Endothelial cell of umbilical vein (primary cell): ENCODE measurements around the gene LIME1. TPM values are rescaled to one million over a fixed set of nuclear protein-coding genes. Genes with fewer than 3 reads are reported as not detected.

Experiments
- BruUV-seq: library from RNA; stranded (reverse); fragments of 400-500 nt; replicated peaks from 2 replicates; lab custom pipeline; 2021; lab: Mats Ljungman, UMichigan
- CTCF ChIA-PET: fragments of 300-600, 350-600 bp; sonication (Branson Sonifier 250); formaldehyde crosslinking; loops from one replicate; lab custom pipeline; 2021; ENCODE audit warnings: antibody characterized with exemption, inconsistent platforms; lab: Charles Lee
- POLR2A ChIA-PET: fragments of 300-600, 350-600 bp; sonication (Branson Sonifier 250); formaldehyde crosslinking; loops from one replicate; lab custom pipeline; 2021; ENCODE audit warnings: antibody characterized with exemption, inconsistent platforms; lab: Charles Lee
- DNase-seq: peaks from one replicate; pipeline ENCODE4 v3.0.0-alpha.2; 2011; ENCODE audit warnings: low read depth, low spot score
- FAIRE-seq: peaks from 2 replicates; lab custom pipeline; 2011; peaks lifted over from hg19 to GRCh38; lab: Jason Lieb, UNC
- H2AFZ ChIP-seq: 2 replicates; pipeline ENCODE4 v1.6.0; 2012; ENCODE audit warnings: low read depth, low read length, control low read depth, inconsistent platforms
- H3K27ac ChIP-seq: 2 replicates; pipeline ENCODE4 v1.5.1; 2011; ENCODE audit warnings: low read depth, mild to moderate bottlenecking, control low read depth, low read length, moderate library complexity; ENCODE audit not compliant: insufficient read depth
- H3K27me3 ChIP-seq, 2 experiments: 2 replicates each; pipeline versions ENCODE4 v1.6.0 to v1.6.1; 2011; ENCODE audit warnings: low read length in 2 of 2, mixed read lengths in 1 of 2; ENCODE audit not compliant: control insufficient read depth in 2 of 2, insufficient read depth in 2 of 2
- H3K36me3 ChIP-seq, 2 experiments: 2 replicates in 1 of 2; 3 replicates in 1 of 2; pipeline ENCODE4 v1.5.1; 2011; ENCODE audit warnings: low read length in 2 of 2, mild to moderate bottlenecking in 1 of 2, moderate library complexity in 1 of 2; ENCODE audit not compliant: control insufficient read depth in 2 of 2, insufficient read depth in 2 of 2; ENCODE audit errors: extremely low read depth in 1 of 2
- H3K4me1 ChIP-seq: 3 replicates; pipeline ENCODE4 v1.5.1; 2011; ENCODE audit warnings: mild to moderate bottlenecking, low read length; ENCODE audit not compliant: control insufficient read depth, insufficient read depth; ENCODE audit errors: extremely low read depth
- H3K4me2 ChIP-seq: 2 replicates; pipeline ENCODE4 v1.6.1; 2011; ENCODE audit warnings: low read length, control low read depth, mixed read lengths; ENCODE audit not compliant: insufficient read depth
- H3K4me3 ChIP-seq, 3 experiments: fragments of 200-600 bp in 1 of 3; sonication (generic), shearing (Covaris generic) in 1 of 3; replicated peaks in 1 of 3; 2 replicates each; pipeline ENCODE4 v1.5.1; 2011 to 2016; ENCODE audit warnings: control low read depth in 3 of 3, low read length in 3 of 3, mild to moderate bottlenecking in 2 of 3, inconsistent platforms in 1 of 3, low read depth in 1 of 3, moderate library complexity in 1 of 3; ENCODE audit not compliant: insufficient read depth in 1 of 3
- H3K79me2 ChIP-seq: 2 replicates; pipeline ENCODE4 v1.6.0; 2012; ENCODE audit warnings: low read length, inconsistent platforms; ENCODE audit not compliant: control insufficient read depth, insufficient read depth
- H3K9ac ChIP-seq: replicated peaks from 2 replicates; pipeline ENCODE3; 2011; ENCODE audit warnings: low read length, control low read depth; ENCODE audit not compliant: insufficient read depth; ENCODE audit errors: extremely low read depth
- H3K9me1 ChIP-seq: replicated peaks from 3 replicates; pipeline ENCODE4 v1.6.0; 2011; ENCODE audit warnings: mild to moderate bottlenecking, low read length; ENCODE audit not compliant: control insufficient read depth, insufficient read depth; ENCODE audit errors: extremely low read depth
- H3K9me3 ChIP-seq: replicated peaks from 2 replicates; pipeline ENCODE4 v1.5.1; 2012; ENCODE audit warnings: low read length, inconsistent platforms; ENCODE audit not compliant: control insufficient read depth, insufficient read depth
- H4K20me1 ChIP-seq: replicated peaks from 2 replicates; pipeline ENCODE3; 2011; ENCODE audit warnings: mild to moderate bottlenecking, low read length; ENCODE audit not compliant: control insufficient read depth, insufficient read depth; ENCODE audit errors: extremely low read depth
- CTCF ChIP-seq, 2 donors: IDR thresholded peaks; 1 replicate in 1 of 2; 2 replicates in 1 of 2; pipeline ENCODE4 v1.5.1; 2011; ENCODE audit warnings: low read length in 2 of 2, mild to moderate bottlenecking in 2 of 2, moderate library complexity in 2 of 2, control low read depth in 1 of 2, inconsistent platforms in 1 of 2, low read depth in 1 of 2; ENCODE audit not compliant: insufficient read depth in 1 of 2; ENCODE audit errors: extremely low read depth in 1 of 2
- EZH2 ChIP-seq: IDR thresholded peaks from 2 replicates; pipeline ENCODE4 v1.6.1; 2012; ENCODE audit warnings: borderline replicate concordance, low read depth, mild to moderate bottlenecking, moderate library complexity, low read length, inconsistent platforms; ENCODE audit not compliant: severe bottlenecking
- FOS ChIP-seq: IDR thresholded peaks from 2 replicates; pipeline ENCODE4 v1.6.1; 2011; ENCODE audit warnings: mild to moderate bottlenecking, low read length, moderate library complexity, borderline replicate concordance; ENCODE audit not compliant: insufficient read depth
- GATA2 ChIP-seq: IDR thresholded peaks from 2 replicates; pipeline ENCODE4 v1.7.0; 2011; ENCODE audit warnings: low read depth, mild to moderate bottlenecking, moderate library complexity, mixed read lengths, low read length; ENCODE audit not compliant: insufficient read length, insufficient read depth
- JUN ChIP-seq: IDR thresholded peaks from 2 replicates; pipeline ENCODE4 v1.6.1; 2011; ENCODE audit warnings: borderline replicate concordance, low read depth; ENCODE audit not compliant: insufficient read length, insufficient read depth
- MAX ChIP-seq: IDR thresholded peaks from 2 replicates; pipeline ENCODE4 v1.6.1; 2011; ENCODE audit not compliant: insufficient read depth, insufficient read length
- MYC ChIP-seq: IDR thresholded peaks from one replicate; pipeline ENCODE4 v1.6.1; 2011; ENCODE audit warnings: mild to moderate bottlenecking, low read depth, low read length
- POLR2A ChIP-seq: IDR thresholded peaks from 2 replicates; pipeline ENCODE4 v1.6.1; 2012; ENCODE audit warnings: low read depth, mild to moderate bottlenecking, control low read depth, low read length
- POLR2AphosphoS5 ChIP-seq: IDR thresholded peaks from 2 replicates; pipeline ENCODE4 v1.6.1; 2012; ENCODE audit warnings: low read depth, mild to moderate bottlenecking, control low read depth, low read length, moderate library complexity; ENCODE audit not compliant: insufficient read depth
- dilution Hi-C: fragments of 300-500 bp; cut with MboI; formaldehyde crosslinking; loops from one replicate; pipeline ENCODE4 v1.15.0; 2019; ENCODE audit warnings: low sequenced_read_pairs; ENCODE audit not compliant: extremely low pct_ligation_motif_present
- intact Hi-C: fragments of 100-400 bp; cut with micrococcal nuclease; formaldehyde crosslinking; loops from one replicate; pipeline ENCODE4 v1.10.0; 2022
- polyA plus RNA-seq, 4 experiments: library from polyadenylated mRNA; depleted of rRNA in 3 of 4; stranded (reverse) in 3 of 4; unstranded in 1 of 4; fragments of >200 nt; gene quantifications; 2 replicates each; pipeline versions ENCODE4 v1.2.1 to v1.2.3, GENCODE V29; 2011 to 2012; ENCODE audit warnings: missing spikeins in 1 of 4
- total RNA-seq: library from RNA; stranded (reverse); gene quantifications from 2 replicates; pipeline ENCODE4 v1.2.3, GENCODE V29; 2021

Gene LIME1
- total and polyA plus RNA-seq, 2 donors (not counting 3 experiments of a cell fraction or from before 2014, with no cell fraction given), result 10.7 to 12.2 TPM

- Histone ChIP-seq H4K20me1 (no peaks in the 10 kb centered on the region), H3K9me1 (no peaks in the 10 kb centered on the region), H3K27ac (no peak overlapping the region), H3K4me1 (no peaks in the 10 kb centered on the region), H3K36me3 (no peaks in the 10 kb centered on the region), H3K9ac (no peak overlapping the region), H3K9me3 (no peaks in the 10 kb centered on the region), H3K4me3 (no peak overlapping the region), H3K79me2 (no peaks in the 10 kb centered on the region), H2AFZ (no peak overlapping the region), H3K4me2 (no peak overlapping the region), H3K27me3 (no peaks in the 10 kb centered on the region)
- dilution Hi-C loops, result no loop called here
- TF ChIP-seq JUN (no peak), FOS (no peak), MYC (no peak), POLR2A (no peak), EZH2 (no peak), MAX (no peak), GATA2 (no peak), CTCF (IDR thresholded peaks at IDR 0.05; ENCODE audit: extremely low read depth in 1 of 2, insufficient read depth in 1 of 2, low read depth in 1 of 2, low read length in 2 of 2) (no peak), POLR2AphosphoS5 (no peak)
- DNase-seq, result no peak
- ChIA-PET POLR2A (no interaction called here), CTCF (interaction anchor here (0.8 to 1.5 kb wide), 3 partner anchors 9 to 228 kb away, joined by 3 to 9 read pairs (median 3); no protein-coding TSS in a partner anchor)
- intact Hi-C loops, result no loop called here
- no TSS peak for BruUV-seq
- FAIRE-seq, result no peak
Observed at GRCh38 chr20:63765902-63766301, 29.4 kb downstream of the LIME1 start.
